HCT116 (cell line): ENCODE results near the gene INPPL1.

Experiments used
- CEBPB ChIP-seq: IDR thresholded peaks from 2 replicates; pipeline ENCODE4 v1.6.1; 2012; ENCODE audit warnings: low read depth
- EGR1 ChIP-seq: IDR thresholded peaks from 2 replicates; pipeline ENCODE4 v1.6.1; 2012; ENCODE audit warnings: low read depth
- POLR2A ChIP-seq: IDR thresholded peaks from 2 replicates; pipeline ENCODE4 v1.7.0; 2011; ENCODE audit warnings: borderline replicate concordance; ENCODE audit not compliant: insufficient read depth, insufficient read length; ENCODE audit errors: extremely low read depth
- POLR2AphosphoS5 ChIP-seq: IDR thresholded peaks from 2 replicates; pipeline ENCODE4 v1.6.1; 2011; ENCODE audit warnings: mild to moderate bottlenecking, low read depth, low read length, moderate library complexity
- RAD21 ChIP-seq: IDR thresholded peaks from 2 replicates; pipeline ENCODE4 v1.6.1; 2012; ENCODE audit warnings: low read depth, mild to moderate bottlenecking
- SIN3A ChIP-seq: IDR thresholded peaks from 2 replicates; pipeline ENCODE4 v1.6.1; 2012; ENCODE audit warnings: low read depth
- SP1 ChIP-seq: IDR thresholded peaks from 2 replicates; pipeline ENCODE4 v1.6.1; 2012; ENCODE audit warnings: low read depth
- TCF7L2 ChIP-seq: IDR thresholded peaks from 2 replicates; pipeline ENCODE4 v1.7.0; 2011; ENCODE audit warnings: borderline replicate concordance, inconsistent platforms; ENCODE audit not compliant: insufficient read depth, insufficient read length; ENCODE audit errors: extremely low read depth
- TF ChIP-seq, protein P1 (sequence below), 3 experiments: fragments of 200-600 bp in 1 of 3; sonication (generic) in 1 of 3; IDR thresholded peaks in 2 of 3; conservative IDR thresholded peaks in 1 of 3; 2 replicates each; pipeline ENCODE4 v1.5.1; 2012 to 2017; ENCODE audit warnings: low read depth in 2 of 3, low read length in 2 of 3, antibody characterized with exemption in 1 of 3, borderline replicate concordance in 1 of 3, control low read depth in 1 of 3, mild to moderate bottlenecking in 1 of 3, mixed read lengths in 1 of 3, mixed run types in 1 of 3, moderate library complexity in 1 of 3; ENCODE audit not compliant: insufficient read depth in 1 of 3
- TF ChIP-seq, protein P2 (sequence below): IDR thresholded peaks from 2 replicates; pipeline ENCODE4 v1.6.1; 2011; ENCODE audit warnings: mild to moderate bottlenecking, low read length, moderate library complexity; ENCODE audit not compliant: insufficient replicate concordance; ENCODE audit errors: extremely low read depth
- TF ChIP-seq, protein P3 (sequence below): IDR thresholded peaks from 2 replicates; pipeline ENCODE4 v1.6.1; 2012; ENCODE audit warnings: low read depth
- TF ChIP-seq, protein P4 (sequence below): IDR thresholded peaks from 2 replicates; pipeline ENCODE4 v1.6.1; 2012

GRCh38 chr11:72216638-72217037, 7.9 kb upstream of the INPPL1 start, which contains the start of gene FOLR2:
- TF ChIP-seq, protein P1, sequence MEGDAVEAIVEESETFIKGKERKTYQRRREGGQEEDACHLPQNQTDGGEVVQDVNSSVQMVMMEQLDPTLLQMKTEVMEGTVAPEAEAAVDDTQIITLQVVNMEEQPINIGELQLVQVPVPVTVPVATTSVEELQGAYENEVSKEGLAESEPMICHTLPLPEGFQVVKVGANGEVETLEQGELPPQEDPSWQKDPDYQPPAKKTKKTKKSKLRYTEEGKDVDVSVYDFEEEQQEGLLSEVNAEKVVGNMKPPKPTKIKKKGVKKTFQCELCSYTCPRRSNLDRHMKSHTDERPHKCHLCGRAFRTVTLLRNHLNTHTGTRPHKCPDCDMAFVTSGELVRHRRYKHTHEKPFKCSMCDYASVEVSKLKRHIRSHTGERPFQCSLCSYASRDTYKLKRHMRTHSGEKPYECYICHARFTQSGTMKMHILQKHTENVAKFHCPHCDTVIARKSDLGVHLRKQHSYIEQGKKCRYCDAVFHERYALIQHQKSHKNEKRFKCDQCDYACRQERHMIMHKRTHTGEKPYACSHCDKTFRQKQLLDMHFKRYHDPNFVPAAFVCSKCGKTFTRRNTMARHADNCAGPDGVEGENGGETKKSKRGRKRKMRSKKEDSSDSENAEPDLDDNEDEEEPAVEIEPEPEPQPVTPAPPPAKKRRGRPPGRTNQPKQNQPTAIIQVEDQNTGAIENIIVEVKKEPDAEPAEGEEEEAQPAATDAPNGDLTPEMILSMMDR (IDR thresholded peaks at IDR 0.05 in 2 of 3, conservative IDR thresholded peaks at IDR 0.05 in 1 of 3; ENCODE audit: borderline replicate concordance in 1 of 3, insufficient read depth in 1 of 3, low read depth in 2 of 3, low read length in 2 of 3): no peak
- TF ChIP-seq RAD21 (no peak), CEBPB (no peak), POLR2A (no peak), TCF7L2 (no peak), POLR2AphosphoS5 (no peak), SP1 (no peak), EGR1 (no peak), SIN3A (no peak)
- TF ChIP-seq, protein P2, sequence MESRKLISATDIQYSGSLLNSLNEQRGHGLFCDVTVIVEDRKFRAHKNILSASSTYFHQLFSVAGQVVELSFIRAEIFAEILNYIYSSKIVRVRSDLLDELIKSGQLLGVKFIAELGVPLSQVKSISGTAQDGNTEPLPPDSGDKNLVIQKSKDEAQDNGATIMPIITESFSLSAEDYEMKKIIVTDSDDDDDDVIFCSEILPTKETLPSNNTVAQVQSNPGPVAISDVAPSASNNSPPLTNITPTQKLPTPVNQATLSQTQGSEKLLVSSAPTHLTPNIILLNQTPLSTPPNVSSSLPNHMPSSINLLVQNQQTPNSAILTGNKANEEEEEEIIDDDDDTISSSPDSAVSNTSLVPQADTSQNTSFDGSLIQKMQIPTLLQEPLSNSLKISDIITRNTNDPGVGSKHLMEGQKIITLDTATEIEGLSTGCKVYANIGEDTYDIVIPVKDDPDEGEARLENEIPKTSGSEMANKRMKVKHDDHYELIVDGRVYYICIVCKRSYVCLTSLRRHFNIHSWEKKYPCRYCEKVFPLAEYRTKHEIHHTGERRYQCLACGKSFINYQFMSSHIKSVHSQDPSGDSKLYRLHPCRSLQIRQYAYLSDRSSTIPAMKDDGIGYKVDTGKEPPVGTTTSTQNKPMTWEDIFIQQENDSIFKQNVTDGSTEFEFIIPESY: no peak
- TF ChIP-seq, protein P3, sequence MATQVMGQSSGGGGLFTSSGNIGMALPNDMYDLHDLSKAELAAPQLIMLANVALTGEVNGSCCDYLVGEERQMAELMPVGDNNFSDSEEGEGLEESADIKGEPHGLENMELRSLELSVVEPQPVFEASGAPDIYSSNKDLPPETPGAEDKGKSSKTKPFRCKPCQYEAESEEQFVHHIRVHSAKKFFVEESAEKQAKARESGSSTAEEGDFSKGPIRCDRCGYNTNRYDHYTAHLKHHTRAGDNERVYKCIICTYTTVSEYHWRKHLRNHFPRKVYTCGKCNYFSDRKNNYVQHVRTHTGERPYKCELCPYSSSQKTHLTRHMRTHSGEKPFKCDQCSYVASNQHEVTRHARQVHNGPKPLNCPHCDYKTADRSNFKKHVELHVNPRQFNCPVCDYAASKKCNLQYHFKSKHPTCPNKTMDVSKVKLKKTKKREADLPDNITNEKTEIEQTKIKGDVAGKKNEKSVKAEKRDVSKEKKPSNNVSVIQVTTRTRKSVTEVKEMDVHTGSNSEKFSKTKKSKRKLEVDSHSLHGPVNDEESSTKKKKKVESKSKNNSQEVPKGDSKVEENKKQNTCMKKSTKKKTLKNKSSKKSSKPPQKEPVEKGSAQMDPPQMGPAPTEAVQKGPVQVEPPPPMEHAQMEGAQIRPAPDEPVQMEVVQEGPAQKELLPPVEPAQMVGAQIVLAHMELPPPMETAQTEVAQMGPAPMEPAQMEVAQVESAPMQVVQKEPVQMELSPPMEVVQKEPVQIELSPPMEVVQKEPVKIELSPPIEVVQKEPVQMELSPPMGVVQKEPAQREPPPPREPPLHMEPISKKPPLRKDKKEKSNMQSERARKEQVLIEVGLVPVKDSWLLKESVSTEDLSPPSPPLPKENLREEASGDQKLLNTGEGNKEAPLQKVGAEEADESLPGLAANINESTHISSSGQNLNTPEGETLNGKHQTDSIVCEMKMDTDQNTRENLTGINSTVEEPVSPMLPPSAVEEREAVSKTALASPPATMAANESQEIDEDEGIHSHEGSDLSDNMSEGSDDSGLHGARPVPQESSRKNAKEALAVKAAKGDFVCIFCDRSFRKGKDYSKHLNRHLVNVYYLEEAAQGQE: no peak
- TF ChIP-seq, protein P4, sequence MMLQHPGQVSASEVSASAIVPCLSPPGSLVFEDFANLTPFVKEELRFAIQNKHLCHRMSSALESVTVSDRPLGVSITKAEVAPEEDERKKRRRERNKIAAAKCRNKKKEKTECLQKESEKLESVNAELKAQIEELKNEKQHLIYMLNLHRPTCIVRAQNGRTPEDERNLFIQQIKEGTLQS: no peak
